Erythroblast (primary cell): ENCODE data around the gene HCST.
"Not testable (repeated sequence)": the region's sequence is repeated elsewhere in the genome, so short reads cannot be mapped to it uniquely, and the experiment has no call there.

Experiments
- DNase-seq, 2 experiments: peaks; one replicate each; lab custom pipeline; 2025; lab: John Stamatoyannopoulos, UW
- GATA1 ChIP-seq: IDR thresholded peaks from 2 replicates; pipeline ENCODE4 v1.6.1; 2011; ENCODE audit warnings: low read depth, mild to moderate bottlenecking, control low read depth, low read length, moderate library complexity
- POLR2A ChIP-seq: IDR thresholded peaks from 2 replicates; pipeline ENCODE4 v1.6.1; 2011; ENCODE audit warnings: mild to moderate bottlenecking, low read length

Gene HCST

DNA sequence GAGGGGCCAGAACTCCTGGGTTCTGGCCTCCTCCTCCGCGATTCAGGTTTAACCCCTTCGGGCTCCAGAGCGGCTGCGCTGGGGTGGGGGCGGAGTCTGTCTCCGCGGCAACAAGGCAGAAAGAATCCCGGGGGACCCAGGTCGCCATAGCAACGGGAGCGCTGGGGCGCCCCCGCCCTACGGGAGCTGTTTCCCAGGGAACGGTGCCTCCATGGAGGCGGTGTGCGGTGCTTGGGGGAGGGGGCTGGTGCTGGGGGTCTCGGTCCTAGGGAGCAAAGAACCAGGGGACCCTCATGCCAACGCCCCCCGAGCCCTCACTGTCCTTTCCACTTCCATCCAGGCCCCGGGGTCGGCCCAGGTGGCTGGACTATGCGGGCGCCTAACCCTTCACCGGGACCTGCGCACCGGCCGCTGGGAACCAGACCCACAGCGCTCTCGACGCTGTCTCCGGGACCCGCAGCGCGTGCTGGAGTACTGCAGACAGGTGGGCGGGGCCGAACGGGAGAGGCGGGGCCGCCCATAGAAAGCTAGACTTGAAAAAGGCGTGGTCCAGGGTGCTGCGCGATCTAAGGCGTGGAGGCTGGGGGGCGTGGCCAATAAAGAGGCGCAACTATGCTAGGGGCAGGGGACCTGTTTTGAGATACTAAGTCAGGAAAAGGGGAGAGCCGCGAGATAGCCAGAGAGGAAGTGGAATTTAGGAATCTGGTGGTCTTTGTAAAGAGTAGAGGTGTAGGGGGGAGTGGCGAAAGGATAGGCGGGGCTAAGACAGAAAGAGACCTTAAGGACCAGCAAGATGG, 32.8 kb upstream of the HCST start:
- peak; percentile 87 for DNase-seq
- TF ChIP-seq POLR2A, result no peak
- no peak for TF ChIP-seq GATA1

GRCh38 chr19:35870124-35870736, 32.1 kb upstream of the HCST start:
- DNase-seq, result not testable (repeated sequence)

- no peak for TF ChIP-seq GATA1
- TF ChIP-seq POLR2A, result no peak
- no peak for DNase-seq
Measured at GRCh38 chr19:35870798-35871197, 31.5 kb upstream of the HCST start.

DNA sequence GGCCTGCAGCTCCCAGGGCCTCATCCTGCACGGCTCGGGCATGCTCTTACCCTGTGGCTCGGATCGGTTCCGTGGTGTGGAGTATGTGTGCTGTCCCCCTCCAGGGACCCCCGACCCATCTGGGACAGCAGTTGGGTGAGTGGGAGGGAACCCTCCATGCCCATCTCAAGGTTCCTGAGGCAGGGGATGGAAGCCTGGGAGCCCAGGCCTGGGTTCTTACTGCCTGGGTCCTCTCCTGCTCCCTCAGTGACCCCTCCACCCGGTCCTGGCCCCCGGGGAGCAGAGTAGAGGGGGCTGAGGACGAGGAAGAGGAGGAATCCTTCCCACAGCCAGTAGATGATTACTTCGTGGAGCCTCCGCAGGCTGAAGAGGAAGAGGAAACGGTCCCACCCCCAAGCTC, 30.7 kb upstream of the HCST start:
- no peak for TF ChIP-seq POLR2A
- TF ChIP-seq GATA1, result no peak
- DNase-seq, result no peak

- TF ChIP-seq POLR2A (no peak), GATA1 (no peak)
- no peak for DNase-seq
Measured at GRCh38 chr19:35872180-35872579, 30.1 kb upstream of the HCST start.

DNA sequence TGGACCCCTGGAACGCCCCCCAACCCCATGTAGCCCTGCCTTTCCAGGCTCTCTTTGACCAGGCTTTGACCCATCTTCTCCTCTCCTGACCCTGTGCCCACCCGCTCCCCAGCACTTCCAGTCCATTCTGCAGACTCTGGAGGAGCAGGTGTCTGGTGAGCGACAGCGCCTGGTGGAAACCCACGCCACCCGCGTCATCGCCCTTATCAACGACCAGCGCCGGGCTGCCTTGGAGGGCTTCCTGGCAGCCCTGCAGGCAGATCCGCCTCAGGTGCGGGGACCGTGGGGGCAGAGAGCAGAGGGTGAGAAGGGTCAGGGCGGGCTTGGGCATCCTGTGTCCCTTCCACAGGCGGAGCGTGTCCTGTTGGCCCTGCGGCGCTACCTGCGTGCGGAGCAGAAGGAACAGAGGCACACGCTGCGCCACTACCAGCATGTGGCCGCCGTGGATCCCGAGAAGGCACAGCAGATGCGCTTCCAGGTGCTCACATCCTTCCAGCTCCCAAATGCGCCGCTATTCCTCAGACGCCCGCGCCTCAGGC, 27.9 kb upstream of the HCST start:
- DNase-seq, result no peak
- TF ChIP-seq GATA1, result no peak
- no peak for TF ChIP-seq POLR2A

- TF ChIP-seq GATA1 (no peak), POLR2A (no peak)
- DNase-seq, result no peak
Measured at GRCh38 chr19:35879068-35879467, 23.3 kb upstream of the HCST start.

DNA sequence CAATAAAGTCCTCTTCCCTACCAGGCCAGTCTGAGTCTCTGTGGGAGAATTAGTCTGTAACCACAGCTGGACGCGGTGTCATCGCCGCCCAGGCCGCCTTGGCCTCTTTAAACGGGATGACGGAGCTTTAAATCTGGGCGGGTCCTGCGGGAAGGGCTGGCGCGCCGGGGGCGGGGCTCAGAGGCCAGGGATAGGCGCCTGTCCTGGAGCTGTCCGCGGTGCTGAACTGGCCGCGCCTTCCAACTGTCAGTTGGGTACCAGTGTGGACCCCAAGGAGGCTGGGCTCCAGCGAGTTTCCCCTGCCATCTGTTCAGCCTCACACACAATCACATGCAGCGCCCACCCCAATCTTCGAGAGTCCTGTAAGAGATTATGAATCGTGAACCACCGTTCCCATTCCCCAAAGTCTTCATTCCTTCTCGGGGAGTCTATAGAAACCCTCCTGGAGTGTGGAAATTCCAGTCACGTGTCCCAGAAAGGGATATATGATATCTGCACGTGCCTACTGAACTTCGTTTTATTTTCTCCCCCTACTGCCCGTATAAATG, 22.5 kb upstream of the HCST start:
- TF ChIP-seq POLR2A, result no peak
- no peak for TF ChIP-seq GATA1
- peak; percentile 85 to 92 for DNase-seq

- DNase-seq, result peak; percentile 54 to 63
Measured at GRCh38 chr19:35882114-35882832, 20.1 kb upstream of the HCST start.

GRCh38 chr19:35883882-35884281, 18.4 kb upstream of the HCST start:
- TF ChIP-seq POLR2A (no peak), GATA1 (no peak)
- no peak for DNase-seq

More at GRCh38 chr19:35882114-35882832, 20.1 kb upstream of the HCST start:
- TF ChIP-seq GATA1, result no peak
- no peak for TF ChIP-seq POLR2A

DNA sequence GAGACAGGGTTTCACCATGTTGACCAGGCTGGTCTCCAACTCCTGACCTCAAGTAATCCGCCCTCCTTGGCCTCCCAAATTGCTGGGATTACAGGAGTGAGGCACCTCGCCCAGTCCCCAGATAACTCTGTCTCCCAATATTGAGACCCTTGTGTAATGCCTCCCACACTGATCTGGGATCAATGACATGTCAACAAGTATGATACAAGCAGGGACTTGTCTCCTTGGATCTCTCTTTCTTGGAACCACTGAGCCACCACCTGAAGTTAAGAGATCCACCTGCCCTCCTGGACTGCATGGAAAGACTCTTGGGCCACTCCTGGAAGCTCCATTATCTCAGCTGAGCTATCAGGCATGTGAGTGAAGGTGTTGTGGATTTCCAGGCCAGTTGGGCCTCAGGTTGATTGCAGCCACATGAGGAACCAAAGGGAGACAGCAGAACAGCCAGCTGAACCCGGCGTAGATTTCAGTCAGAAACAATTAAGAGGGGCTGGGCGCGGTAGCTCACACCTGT, 17.0 kb upstream of the HCST start:
- no peak for DNase-seq
- no peak for TF ChIP-seq GATA1
- TF ChIP-seq POLR2A, result no peak

DNA sequence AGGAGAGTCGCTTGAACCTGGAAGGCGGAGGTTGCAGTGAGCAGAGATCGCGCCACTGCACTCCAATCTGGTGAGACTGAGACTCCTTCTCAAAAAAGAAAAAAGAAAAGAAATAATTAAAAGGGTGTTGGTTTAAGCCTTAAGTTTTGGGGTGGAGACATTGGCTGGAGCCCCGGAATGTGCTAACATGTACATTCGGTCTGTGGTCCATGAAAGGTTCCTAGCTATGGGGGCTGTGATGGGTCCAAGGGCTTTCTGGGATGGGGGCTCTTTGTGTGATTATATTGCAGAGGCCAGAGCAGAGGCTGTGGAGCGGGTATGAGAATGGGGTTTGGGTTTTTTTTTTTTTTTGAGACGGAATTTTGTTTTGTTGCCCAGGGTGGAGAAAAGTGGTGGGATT, 16.4 kb upstream of the HCST start:
- TF ChIP-seq POLR2A (no peak), GATA1 (no peak)
- DNase-seq, result no peak

DNA sequence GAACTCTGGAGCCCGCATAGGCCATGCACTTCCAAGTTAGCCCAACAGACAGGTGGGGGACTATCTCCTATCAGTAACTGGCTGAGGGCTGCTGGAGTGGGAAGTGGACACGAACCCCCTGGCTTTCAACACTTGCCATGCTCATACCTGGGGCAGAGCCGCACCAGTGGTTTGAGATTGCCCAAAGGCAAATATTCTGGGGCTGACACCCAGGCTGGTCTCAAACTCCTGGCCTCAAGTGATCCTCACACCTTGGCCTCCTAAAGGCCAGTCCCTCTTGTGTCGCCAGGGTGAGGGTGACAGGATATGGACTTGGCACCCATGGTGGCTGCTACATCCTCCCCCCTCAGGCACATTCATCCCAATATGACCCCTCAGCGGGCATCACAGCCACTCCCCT, 15.1 kb upstream of the HCST start:
- TF ChIP-seq POLR2A, result no peak
- TF ChIP-seq GATA1, result no peak
- no peak for DNase-seq

- TF ChIP-seq POLR2A (no peak), GATA1 (no peak)
- DNase-seq, result no peak
Measured at GRCh38 chr19:35888398-35888797, 13.9 kb upstream of the HCST start.
